Left ventricle myocardium inferior (tissue), 1 donor: ENCODE data around the gene DTNA. TPM values are rescaled to one million over a fixed set of nuclear protein-coding genes. Genes with fewer than 3 reads are reported as not detected.

Experiments
- DNase-seq: peaks from one replicate; pipeline ENCODE4 v3.0.0-alpha.2; 2020
- H3K27ac ChIP-seq: fragments of 200-600 bp; replicated peaks from 2 replicates; pipeline ENCODE4 v1.8.0; 2021
- H3K27me3 ChIP-seq: fragments of 200-600 bp; 2 replicates; pipeline ENCODE4 v1.8.0; 2021; ENCODE audit warnings: low read depth
- H3K36me3 ChIP-seq: fragments of 200-600 bp; 2 replicates; pipeline ENCODE4 v1.8.0; 2021
- H3K4me1 ChIP-seq: fragments of 200-600 bp; 2 replicates; pipeline ENCODE4 v1.8.0; 2021
- H3K4me3 ChIP-seq: fragments of 200-600 bp; 2 replicates; pipeline ENCODE4 v1.8.0; 2021; ENCODE audit warnings: mild to moderate bottlenecking, moderate library complexity
- H3K9me3 ChIP-seq: fragments of 200-600 bp; replicated peaks from 2 replicates; pipeline ENCODE4 v1.8.0; 2021
- intact Hi-C: fragments of 100-400 bp; cut with micrococcal nuclease; formaldehyde crosslinking; loops from one replicate; pipeline ENCODE4 v1.11.0; 2022
- total RNA-seq: library from RNA; stranded (reverse); fragmentation: NEBNext Ultra II Directional; extraction: Animal tissue kit (Norgen Biotek cat#: 25700); gene quantifications from one replicate; pipeline ENCODE4 v1.2.1, GENCODE V29; 2021
- TF ChIP-seq, protein P1 (sequence below): fragments of 200-600 bp; IDR thresholded peaks from 2 replicates; pipeline ENCODE4 v1.8.0; 2021; ENCODE audit warnings: antibody characterized with exemption, mild to moderate bottlenecking, borderline replicate concordance
- donor health status: DM: no; HTN: yes; CAD: no; lungs with severe emphysema.

The DTNA gene
- total RNA-seq, 1 donor from 2014 or later, result 167 TPM

DNA sequence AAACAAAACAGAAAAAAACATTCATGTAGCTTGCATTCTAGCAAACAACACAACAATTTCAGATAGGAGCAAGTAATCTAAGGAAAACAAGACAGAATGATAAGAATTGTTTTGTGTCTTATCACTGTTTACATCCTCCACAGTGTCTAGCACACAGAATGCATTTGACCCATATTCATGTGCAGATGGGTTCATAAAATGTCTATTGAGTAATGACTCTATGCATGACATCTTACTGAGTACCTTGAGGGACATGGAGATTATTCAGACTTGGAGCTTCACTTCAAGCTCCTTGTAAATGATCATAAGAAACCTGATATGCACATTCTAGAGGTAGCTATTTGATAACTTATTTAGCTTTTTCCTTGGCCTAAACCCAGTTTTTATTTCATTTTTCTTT, 69.0 kb downstream of the DTNA start:
- TF ChIP-seq, protein P1, sequence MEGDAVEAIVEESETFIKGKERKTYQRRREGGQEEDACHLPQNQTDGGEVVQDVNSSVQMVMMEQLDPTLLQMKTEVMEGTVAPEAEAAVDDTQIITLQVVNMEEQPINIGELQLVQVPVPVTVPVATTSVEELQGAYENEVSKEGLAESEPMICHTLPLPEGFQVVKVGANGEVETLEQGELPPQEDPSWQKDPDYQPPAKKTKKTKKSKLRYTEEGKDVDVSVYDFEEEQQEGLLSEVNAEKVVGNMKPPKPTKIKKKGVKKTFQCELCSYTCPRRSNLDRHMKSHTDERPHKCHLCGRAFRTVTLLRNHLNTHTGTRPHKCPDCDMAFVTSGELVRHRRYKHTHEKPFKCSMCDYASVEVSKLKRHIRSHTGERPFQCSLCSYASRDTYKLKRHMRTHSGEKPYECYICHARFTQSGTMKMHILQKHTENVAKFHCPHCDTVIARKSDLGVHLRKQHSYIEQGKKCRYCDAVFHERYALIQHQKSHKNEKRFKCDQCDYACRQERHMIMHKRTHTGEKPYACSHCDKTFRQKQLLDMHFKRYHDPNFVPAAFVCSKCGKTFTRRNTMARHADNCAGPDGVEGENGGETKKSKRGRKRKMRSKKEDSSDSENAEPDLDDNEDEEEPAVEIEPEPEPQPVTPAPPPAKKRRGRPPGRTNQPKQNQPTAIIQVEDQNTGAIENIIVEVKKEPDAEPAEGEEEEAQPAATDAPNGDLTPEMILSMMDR, result no peak
- intact Hi-C loops, result no loop called here
- no peak for DNase-seq
- no peak overlapping the region for H3K4me3 ChIP-seq
- no peaks in the 10 kb centered on the region for H3K27me3 ChIP-seq
- no peaks in the 10 kb centered on the region for H3K36me3 ChIP-seq
- H3K4me1 ChIP-seq, result peaks cover 18% of the 10 kb centered on the region
- H3K9me3 ChIP-seq, result no peaks in the 10 kb centered on the region
- no peak overlapping the region for H3K27ac ChIP-seq

- Histone ChIP-seq H3K36me3 (no peaks in the 10 kb centered on the region), H3K9me3 (no peaks in the 10 kb centered on the region), H3K4me3 (no peak overlapping the region), H3K27me3 (no peaks in the 10 kb centered on the region), H3K4me1 (peaks cover 10% of the 10 kb centered on the region), H3K27ac (no peak overlapping the region)
- TF ChIP-seq, protein P1, result no peak
- DNase-seq, result no peak
- intact Hi-C loops, result no loop called here
These were observed 70.8 kb downstream of the DTNA start for GRCh38 chr18:34780856-34781255.

- Histone ChIP-seq H3K27me3 (no peaks in the 10 kb centered on the region), H3K9me3 (no peaks in the 10 kb centered on the region), H3K27ac (no peak overlapping the region), H3K4me3 (no peak overlapping the region), H3K4me1 (peaks cover 10% of the 10 kb centered on the region), H3K36me3 (no peaks in the 10 kb centered on the region)
- intact Hi-C loops, result no loop called here
- no peak for DNase-seq
- TF ChIP-seq, protein P1, result no peak
These were observed 73.4 kb downstream of the DTNA start for GRCh38 chr18:34783501-34783900.

- intact Hi-C loops, result loop anchor here (5.0 kb wide), 1 partner anchor 124 kb away; no protein-coding TSS in a partner anchor
- H3K27me3 ChIP-seq, result no peaks in the 10 kb centered on the region
- H3K36me3 ChIP-seq, result no peaks in the 10 kb centered on the region
- no peak overlapping the region for H3K4me3 ChIP-seq
- H3K27ac ChIP-seq, result no peak overlapping the region
- TF ChIP-seq, protein P1, result no peak
- H3K4me1 ChIP-seq, result no peaks in the 10 kb centered on the region
- DNase-seq, result no peak
- no peaks in the 10 kb centered on the region for H3K9me3 ChIP-seq
These were observed 76.2 kb downstream of the DTNA start for GRCh38 chr18:34786162-34786741.

- DNase-seq, result no peak
- Histone ChIP-seq H3K27me3 (no peaks in the 10 kb centered on the region), H3K9me3 (peaks cover 4% of the 10 kb centered on the region), H3K4me3 (no peak overlapping the region), H3K4me1 (no peaks in the 10 kb centered on the region), H3K27ac (no peak overlapping the region), H3K36me3 (no peaks in the 10 kb centered on the region)
- intact Hi-C loops, result loop anchor here (5.0 kb wide), 1 partner anchor 126 kb away; no protein-coding TSS in a partner anchor
- TF ChIP-seq, protein P1, result peak; percentile 82
These were observed 77.9 kb downstream of the DTNA start for GRCh38 chr18:34787931-34788532.
